ENCODE data around the gene CD37.
"Not testable (repeated sequence)": the region's sequence is repeated elsewhere in the genome, so short reads cannot be mapped to it uniquely, and the experiment has no call there.

DNA sequence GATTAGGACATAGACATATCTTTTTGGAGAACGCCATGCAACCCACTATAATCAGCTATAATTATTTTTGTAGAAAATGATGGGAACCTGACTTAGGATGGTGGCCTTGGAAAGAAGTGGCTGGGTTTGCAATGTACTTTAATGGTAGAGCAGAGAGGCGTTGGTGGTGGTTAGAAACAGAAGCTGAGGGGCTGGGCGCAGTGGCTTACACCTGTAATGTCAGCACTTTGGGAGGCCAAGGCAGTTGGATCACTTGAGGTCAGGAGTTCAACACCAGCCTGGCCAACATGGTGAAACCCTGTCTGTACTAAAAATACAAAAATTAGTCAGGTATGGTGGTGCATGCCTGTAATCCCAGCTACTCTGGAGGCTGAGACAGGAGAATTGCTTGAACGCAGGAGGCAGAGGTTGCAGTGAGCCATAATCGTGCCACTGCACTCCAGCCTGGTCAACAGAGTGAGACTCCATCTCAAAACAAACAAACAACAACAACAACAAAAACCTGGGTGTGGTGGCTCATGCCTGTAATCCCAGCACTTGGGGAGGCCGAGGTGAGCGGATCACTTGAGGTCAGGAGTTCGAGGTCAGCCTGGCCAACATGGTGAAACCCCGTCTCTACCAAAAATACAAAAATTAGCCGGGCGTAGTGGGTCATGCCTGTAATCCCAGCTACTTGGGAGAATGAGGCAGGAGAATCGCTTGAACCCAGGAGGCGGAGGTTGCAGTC lies 2.4 kb upstream of the CD37 start:
- TF ChIP-seq, protein P1, sequence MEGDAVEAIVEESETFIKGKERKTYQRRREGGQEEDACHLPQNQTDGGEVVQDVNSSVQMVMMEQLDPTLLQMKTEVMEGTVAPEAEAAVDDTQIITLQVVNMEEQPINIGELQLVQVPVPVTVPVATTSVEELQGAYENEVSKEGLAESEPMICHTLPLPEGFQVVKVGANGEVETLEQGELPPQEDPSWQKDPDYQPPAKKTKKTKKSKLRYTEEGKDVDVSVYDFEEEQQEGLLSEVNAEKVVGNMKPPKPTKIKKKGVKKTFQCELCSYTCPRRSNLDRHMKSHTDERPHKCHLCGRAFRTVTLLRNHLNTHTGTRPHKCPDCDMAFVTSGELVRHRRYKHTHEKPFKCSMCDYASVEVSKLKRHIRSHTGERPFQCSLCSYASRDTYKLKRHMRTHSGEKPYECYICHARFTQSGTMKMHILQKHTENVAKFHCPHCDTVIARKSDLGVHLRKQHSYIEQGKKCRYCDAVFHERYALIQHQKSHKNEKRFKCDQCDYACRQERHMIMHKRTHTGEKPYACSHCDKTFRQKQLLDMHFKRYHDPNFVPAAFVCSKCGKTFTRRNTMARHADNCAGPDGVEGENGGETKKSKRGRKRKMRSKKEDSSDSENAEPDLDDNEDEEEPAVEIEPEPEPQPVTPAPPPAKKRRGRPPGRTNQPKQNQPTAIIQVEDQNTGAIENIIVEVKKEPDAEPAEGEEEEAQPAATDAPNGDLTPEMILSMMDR (IDR thresholded peaks at IDR 0.05; ENCODE audit: low read depth, low read length) = not testable (repeated sequence)
- TF ChIP-seq EZH2phosphoT487 (IDR thresholded peaks at IDR 0.05; ENCODE audit: low read depth) = not testable (repeated sequence)

Data from OCI-LY3 (cell line).